ENCODE results near the gene CLEC1A. TPM values are rescaled to one million over a fixed set of nuclear protein-coding genes. Genes with fewer than 3 reads are reported as not detected.

Gene CLEC1A, protein sequence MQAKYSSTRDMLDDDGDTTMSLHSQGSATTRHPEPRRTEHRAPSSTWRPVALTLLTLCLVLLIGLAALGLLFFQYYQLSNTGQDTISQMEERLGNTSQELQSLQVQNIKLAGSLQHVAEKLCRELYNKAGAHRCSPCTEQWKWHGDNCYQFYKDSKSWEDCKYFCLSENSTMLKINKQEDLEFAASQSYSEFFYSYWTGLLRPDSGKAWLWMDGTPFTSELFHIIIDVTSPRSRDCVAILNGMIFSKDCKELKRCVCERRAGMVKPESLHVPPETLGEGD
- not detected in 2 replicates for total RNA-seq
- long read RNA-seq = 0 reads

DNA sequence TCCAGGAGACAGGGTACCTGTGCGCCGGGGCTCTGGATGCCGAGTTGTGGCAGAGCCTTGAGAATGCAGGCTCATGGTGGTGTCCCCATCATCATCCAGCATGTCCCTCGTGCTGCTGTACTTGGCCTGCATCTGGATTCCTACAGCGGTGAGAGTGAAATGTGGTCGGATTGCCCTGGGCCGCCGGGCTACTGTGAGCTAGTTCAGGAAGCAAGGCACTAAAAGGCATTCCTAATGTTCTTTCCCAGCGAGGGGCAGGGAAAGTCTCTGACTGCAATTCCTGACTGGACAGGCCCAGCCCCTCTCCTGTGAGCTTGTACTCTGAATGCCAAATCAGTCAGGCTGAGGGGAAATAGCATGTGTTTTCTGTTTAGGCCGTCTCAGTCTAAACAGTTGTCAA is at the start of gene CLEC1A:
CLEC1A (minus strand) TSS at position 195 of the 400 bp plus-strand sequence; CDS start at position 132, 63 bp downstream.
- DNase-seq (ENCODE audit: low spot score, unreplicated experiment) = no peak
- Mint-ChIP-seq H3K4me3 (ENCODE audit: low read depth) (no peak within 1 kb of the TSS), H3K27ac (no peak within 1 kb of the TSS), H3K36me3 (ENCODE audit: insufficient read depth) (peaks cover under 1% of the 10 kb centered on the region), H3K4me1 (ENCODE audit: low read depth) (no peaks in the 10 kb centered on the region), H3K27me3 (no peaks in the 10 kb centered on the region), H3K9me3 (ENCODE audit: low read depth) (peaks cover 5% of the 10 kb centered on the region)
- TF ChIP-seq, protein P1, sequence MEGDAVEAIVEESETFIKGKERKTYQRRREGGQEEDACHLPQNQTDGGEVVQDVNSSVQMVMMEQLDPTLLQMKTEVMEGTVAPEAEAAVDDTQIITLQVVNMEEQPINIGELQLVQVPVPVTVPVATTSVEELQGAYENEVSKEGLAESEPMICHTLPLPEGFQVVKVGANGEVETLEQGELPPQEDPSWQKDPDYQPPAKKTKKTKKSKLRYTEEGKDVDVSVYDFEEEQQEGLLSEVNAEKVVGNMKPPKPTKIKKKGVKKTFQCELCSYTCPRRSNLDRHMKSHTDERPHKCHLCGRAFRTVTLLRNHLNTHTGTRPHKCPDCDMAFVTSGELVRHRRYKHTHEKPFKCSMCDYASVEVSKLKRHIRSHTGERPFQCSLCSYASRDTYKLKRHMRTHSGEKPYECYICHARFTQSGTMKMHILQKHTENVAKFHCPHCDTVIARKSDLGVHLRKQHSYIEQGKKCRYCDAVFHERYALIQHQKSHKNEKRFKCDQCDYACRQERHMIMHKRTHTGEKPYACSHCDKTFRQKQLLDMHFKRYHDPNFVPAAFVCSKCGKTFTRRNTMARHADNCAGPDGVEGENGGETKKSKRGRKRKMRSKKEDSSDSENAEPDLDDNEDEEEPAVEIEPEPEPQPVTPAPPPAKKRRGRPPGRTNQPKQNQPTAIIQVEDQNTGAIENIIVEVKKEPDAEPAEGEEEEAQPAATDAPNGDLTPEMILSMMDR (IDR thresholded peaks at IDR 0.05; ENCODE audit: unreplicated experiment) = no peak

GRCh38 chr12:10147714-10148403 is 49.1 kb upstream of the CLEC1A start:
- Mint-ChIP-seq H3K4me3 (ENCODE audit: low read depth) (no peak overlapping the region), H3K4me1 (ENCODE audit: low read depth) (no peaks in the 10 kb centered on the region), H3K27me3 (peaks cover 3% of the 10 kb centered on the region)

DNA sequence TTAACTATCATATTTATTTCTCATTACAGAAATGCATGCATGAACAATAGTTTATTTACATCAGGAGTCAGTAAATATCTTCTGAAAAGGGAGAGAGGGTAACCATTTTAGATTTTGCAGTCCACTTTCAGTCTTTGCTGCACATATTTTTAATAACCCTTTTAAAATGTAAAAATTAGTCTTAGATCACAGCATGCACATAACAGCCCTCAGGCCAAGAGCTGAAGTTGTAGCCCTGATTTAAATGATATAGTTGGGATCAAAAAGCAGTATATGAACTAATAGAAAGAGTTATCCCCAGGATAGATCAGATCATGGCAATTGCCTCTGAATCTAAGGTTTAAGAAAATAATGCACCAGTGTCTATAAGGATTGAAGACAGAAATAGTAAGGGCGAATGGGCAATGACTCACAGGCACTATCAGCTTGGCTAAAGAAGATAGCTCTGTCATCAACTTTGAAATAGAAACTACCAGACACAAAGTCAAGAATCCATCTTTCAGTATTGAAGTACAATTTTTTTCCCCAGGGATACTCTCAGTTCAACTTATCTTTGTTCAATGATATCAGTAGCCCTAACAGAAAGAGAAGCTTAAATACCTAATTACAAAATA is 44.3 kb upstream of the CLEC1A start:
- H3K4me1 Mint-ChIP-seq (ENCODE audit: low read depth) = no peaks in the 10 kb centered on the region
- no peak overlapping the region for H3K27ac Mint-ChIP-seq
- no peaks in the 10 kb centered on the region for H3K9me3 Mint-ChIP-seq (ENCODE audit: low read depth)
- H3K27me3 Mint-ChIP-seq = peaks cover 3% of the 10 kb centered on the region
- H3K36me3 Mint-ChIP-seq (ENCODE audit: insufficient read depth) = no peaks in the 10 kb centered on the region
- TF ChIP-seq, protein P1 (IDR thresholded peaks at IDR 0.05; ENCODE audit: unreplicated experiment) = no peak
- DNase-seq (ENCODE audit: low spot score, unreplicated experiment) = no peak
- no peak overlapping the region for H3K4me3 Mint-ChIP-seq (ENCODE audit: low read depth)

More at GRCh38 chr12:10147714-10148403, 49.1 kb upstream of the CLEC1A start:
- TF ChIP-seq, protein P1 (IDR thresholded peaks at IDR 0.05; ENCODE audit: unreplicated experiment) = no peak
- Mint-ChIP-seq H3K36me3 (ENCODE audit: insufficient read depth) (no peaks in the 10 kb centered on the region), H3K9me3 (ENCODE audit: low read depth) (no peaks in the 10 kb centered on the region), H3K27ac (no peak overlapping the region)
- no peak for DNase-seq (ENCODE audit: low spot score, unreplicated experiment)

- H3K9me3 Mint-ChIP-seq (ENCODE audit: low read depth) = no peaks in the 10 kb centered on the region
- no peak overlapping the region for H3K27ac Mint-ChIP-seq
- peaks cover 3% of the 10 kb centered on the region for H3K27me3 Mint-ChIP-seq
- no peaks in the 10 kb centered on the region for H3K36me3 Mint-ChIP-seq (ENCODE audit: insufficient read depth)
- no peak for DNase-seq (ENCODE audit: low spot score, unreplicated experiment)
- TF ChIP-seq, protein P1 (IDR thresholded peaks at IDR 0.05; ENCODE audit: unreplicated experiment) = peak; percentile 80
- no peak overlapping the region for H3K4me3 Mint-ChIP-seq (ENCODE audit: low read depth)
- no peaks in the 10 kb centered on the region for H3K4me1 Mint-ChIP-seq (ENCODE audit: low read depth)
Measured at GRCh38 chr12:10140001-10140400, 41.2 kb upstream of the CLEC1A start.

DNA sequence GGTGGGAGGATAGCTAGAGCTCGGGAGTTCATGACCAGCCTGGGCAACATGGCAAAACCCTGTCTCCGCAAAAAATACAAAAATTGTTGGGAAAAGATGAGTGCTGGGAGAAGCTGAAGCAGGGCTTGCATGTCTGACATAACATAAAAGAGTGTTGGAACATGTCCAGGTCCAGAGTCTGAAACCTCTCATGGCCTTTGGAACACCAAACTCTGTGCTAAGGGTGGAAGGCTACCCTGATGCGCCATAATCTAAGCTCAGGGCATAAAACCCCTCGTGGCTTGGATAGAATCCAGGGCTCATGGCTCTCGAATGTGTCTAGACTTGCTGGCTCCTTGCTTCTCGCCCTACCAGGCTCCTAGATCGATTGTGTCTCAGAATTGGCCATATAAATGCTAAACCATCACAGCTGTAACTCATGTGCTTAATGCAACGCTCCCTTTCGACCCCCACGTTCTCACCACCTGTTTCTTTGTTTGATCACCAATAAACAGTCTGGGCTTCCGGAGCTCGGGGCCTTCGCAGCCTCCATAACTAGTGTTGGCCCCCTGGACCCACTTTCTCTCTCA is 37.9 kb upstream of the CLEC1A start:
- Mint-ChIP-seq H3K4me3 (ENCODE audit: low read depth) (no peak overlapping the region), H3K4me1 (ENCODE audit: low read depth) (no peaks in the 10 kb centered on the region), H3K36me3 (ENCODE audit: insufficient read depth) (no peaks in the 10 kb centered on the region), H3K27ac (no peak overlapping the region), H3K9me3 (ENCODE audit: low read depth) (no peaks in the 10 kb centered on the region), H3K27me3 (no peaks in the 10 kb centered on the region)
- TF ChIP-seq, protein P1 (IDR thresholded peaks at IDR 0.05; ENCODE audit: unreplicated experiment) = no peak
- DNase-seq (ENCODE audit: low spot score, unreplicated experiment) = no peak
